GM12873 (cell line): Measurements from ENCODE around the gene AP1S3.

ENCODE experiments used
- TF ChIP-seq, protein P1 (sequence below): IDR thresholded peaks from 2 replicates; pipeline ENCODE4 v1.5.1; 2012; ENCODE audit warnings: low read depth, mild to moderate bottlenecking, moderate library complexity, low read length, control low read depth; ENCODE audit not compliant: insufficient read depth; ENCODE audit errors: missing control alignments

The AP1S3 gene

GRCh38 chr2:223873672-223874071 lies 36.3 kb upstream of the AP1S3 start:
- TF ChIP-seq, protein P1, sequence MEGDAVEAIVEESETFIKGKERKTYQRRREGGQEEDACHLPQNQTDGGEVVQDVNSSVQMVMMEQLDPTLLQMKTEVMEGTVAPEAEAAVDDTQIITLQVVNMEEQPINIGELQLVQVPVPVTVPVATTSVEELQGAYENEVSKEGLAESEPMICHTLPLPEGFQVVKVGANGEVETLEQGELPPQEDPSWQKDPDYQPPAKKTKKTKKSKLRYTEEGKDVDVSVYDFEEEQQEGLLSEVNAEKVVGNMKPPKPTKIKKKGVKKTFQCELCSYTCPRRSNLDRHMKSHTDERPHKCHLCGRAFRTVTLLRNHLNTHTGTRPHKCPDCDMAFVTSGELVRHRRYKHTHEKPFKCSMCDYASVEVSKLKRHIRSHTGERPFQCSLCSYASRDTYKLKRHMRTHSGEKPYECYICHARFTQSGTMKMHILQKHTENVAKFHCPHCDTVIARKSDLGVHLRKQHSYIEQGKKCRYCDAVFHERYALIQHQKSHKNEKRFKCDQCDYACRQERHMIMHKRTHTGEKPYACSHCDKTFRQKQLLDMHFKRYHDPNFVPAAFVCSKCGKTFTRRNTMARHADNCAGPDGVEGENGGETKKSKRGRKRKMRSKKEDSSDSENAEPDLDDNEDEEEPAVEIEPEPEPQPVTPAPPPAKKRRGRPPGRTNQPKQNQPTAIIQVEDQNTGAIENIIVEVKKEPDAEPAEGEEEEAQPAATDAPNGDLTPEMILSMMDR: no peak

- TF ChIP-seq, protein P1: no peak
Measured at GRCh38 chr2:223870840-223871611, 33.6 kb upstream of the AP1S3 start.

DNA sequence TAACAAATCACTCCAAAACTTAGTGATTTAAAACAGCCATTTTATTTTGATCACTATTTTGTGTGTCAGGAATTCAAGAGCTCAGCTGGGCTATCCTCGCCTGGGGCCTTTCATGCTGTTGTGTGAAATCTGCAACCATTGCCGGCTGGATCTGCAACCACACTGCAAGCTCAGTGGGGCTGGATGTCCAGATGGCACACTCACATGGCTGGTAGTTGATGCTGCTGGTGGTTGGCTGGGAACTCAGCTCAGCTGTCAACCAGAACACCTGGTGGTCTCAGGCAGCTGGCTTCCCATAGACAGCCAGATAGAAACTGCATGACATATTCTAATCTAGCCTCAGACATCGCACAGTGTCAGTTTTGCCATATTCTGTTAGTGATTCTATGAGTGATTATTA lies 30.6 kb upstream of the AP1S3 start:
- TF ChIP-seq, protein P1: no peak

DNA sequence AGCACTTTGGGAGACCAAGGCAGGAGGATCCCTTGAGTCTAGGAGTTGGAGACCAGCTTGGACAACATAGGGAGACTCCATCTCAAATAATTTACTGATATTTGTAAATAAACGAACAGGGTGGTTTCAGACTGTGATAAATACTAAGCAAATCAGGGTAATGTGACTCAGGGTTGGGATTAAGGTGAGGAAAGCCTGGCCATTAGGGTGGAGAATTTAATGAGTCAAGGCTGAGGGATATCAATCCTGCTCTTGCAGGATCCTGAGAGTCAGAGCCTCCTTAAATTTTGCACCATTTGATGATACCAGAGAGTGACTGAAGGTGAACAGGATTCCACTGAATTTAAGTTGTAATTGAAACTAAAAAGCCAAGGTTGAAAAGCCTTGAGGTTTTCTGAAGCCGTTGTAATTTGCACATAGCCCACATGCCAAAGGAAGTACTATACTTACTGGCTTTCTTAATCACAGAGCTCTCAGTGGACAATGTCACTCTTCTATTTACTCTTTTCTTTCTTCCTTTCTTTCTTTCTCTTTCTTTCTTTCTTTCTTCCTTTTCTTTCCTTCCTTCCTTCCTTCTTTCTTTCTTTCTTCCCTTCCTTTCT lies 28.6 kb upstream of the AP1S3 start:
- TF ChIP-seq, protein P1: no peak

- TF ChIP-seq, protein P1: no peak
Measured at GRCh38 chr2:223865124-223865523, 27.7 kb upstream of the AP1S3 start.

DNA sequence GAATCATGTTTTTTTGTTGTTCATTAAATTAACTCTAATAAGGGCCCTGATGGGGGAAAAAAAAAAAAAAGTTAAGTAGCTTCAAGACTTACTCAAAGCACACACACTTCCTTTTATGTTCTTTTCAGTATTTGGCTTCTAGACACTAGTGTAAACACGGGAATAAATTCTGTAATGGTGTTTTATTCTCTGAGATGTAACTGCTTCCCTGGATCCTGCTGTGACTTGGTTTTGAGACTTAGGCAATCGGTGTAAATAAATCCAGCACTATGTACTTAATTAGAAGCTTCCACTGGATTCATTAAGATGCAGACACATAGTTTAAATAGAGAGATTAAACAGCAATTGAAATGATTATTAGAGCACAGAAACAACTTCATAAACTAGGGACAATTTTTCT lies 26.1 kb upstream of the AP1S3 start:
- TF ChIP-seq, protein P1: no peak

- TF ChIP-seq, protein P1: no peak
Measured at GRCh38 chr2:223860809-223861738, 23.7 kb upstream of the AP1S3 start.
